Astrocyte (in vitro differentiated cells and primary cell): ENCODE measurements around the gene MLIP. TPM values are rescaled to one million over a fixed set of nuclear protein-coding genes. Genes with fewer than 3 reads are reported as not detected.
A peak's percentile ranks its signal among the peaks of the same experiment; 100 is the strongest.

Experiments used
- DNase-seq: peaks from one replicate; pipeline ENCODE4 v3.0.0-alpha.2; 2010; ENCODE audit warnings: low read depth
- FAIRE-seq: peaks from 2 replicates; lab custom pipeline; 2011; peaks lifted over from hg19 to GRCh38; lab: Jason Lieb, UNC
- H2AFZ ChIP-seq: 2 replicates; pipeline ENCODE4 v1.6.0; 2012; ENCODE audit warnings: low read depth, low read length, inconsistent platforms
- H3K27ac ChIP-seq: 2 replicates; pipeline ENCODE4 v1.5.1; 2011; ENCODE audit warnings: low read depth, low read length, inconsistent platforms
- H3K27me3 ChIP-seq: 2 replicates; pipeline ENCODE4 v1.6.0; 2011; ENCODE audit warnings: low read length, inconsistent platforms; ENCODE audit not compliant: insufficient read depth
- H3K36me3 ChIP-seq: 2 replicates; pipeline ENCODE4 v1.5.1; 2011; ENCODE audit warnings: low read length, inconsistent platforms; ENCODE audit not compliant: insufficient read depth
- H3K4me1 ChIP-seq: 2 replicates; pipeline ENCODE4 v1.5.1; 2011; ENCODE audit warnings: low read length, inconsistent platforms; ENCODE audit not compliant: insufficient read depth
- H3K4me2 ChIP-seq: 2 replicates; pipeline ENCODE4 v1.6.0; 2012; ENCODE audit warnings: low read length, inconsistent platforms
- H3K4me3 ChIP-seq: 2 replicates; pipeline ENCODE4 v1.5.1; 2011; ENCODE audit warnings: low read depth, mild to moderate bottlenecking, low read length, inconsistent platforms; ENCODE audit not compliant: insufficient read depth
- H3K79me2 ChIP-seq: 2 replicates; pipeline ENCODE4 v1.6.0; 2012; ENCODE audit warnings: mild to moderate bottlenecking, low read length, inconsistent platforms; ENCODE audit not compliant: insufficient read depth
- H3K9ac ChIP-seq: 2 replicates; pipeline ENCODE4 v1.6.0; 2012; ENCODE audit warnings: mild to moderate bottlenecking, low read length, inconsistent platforms
- H3K9me3 ChIP-seq: 2 replicates; pipeline ENCODE4 v1.5.1; 2012; ENCODE audit warnings: low read depth, mild to moderate bottlenecking, low read length, inconsistent platforms; ENCODE audit not compliant: insufficient read depth
- H4K20me1 ChIP-seq: 2 replicates; pipeline ENCODE4 v1.6.0; 2012; ENCODE audit warnings: low read length, inconsistent platforms; ENCODE audit not compliant: insufficient read depth
- H3K27ac Mint-ChIP-seq: one replicate; pipeline ENCODE4 v1.8.0; 2021; ENCODE audit warnings: mild to moderate bottlenecking, mixed read lengths; ENCODE audit not compliant: unreplicated experiment
- H3K27me3 Mint-ChIP-seq: one replicate; pipeline ENCODE4 v1.8.0; 2021; ENCODE audit warnings: low read depth, mixed read lengths; ENCODE audit not compliant: unreplicated experiment
- H3K36me3 Mint-ChIP-seq: one replicate; pipeline ENCODE4 v1.8.0; 2021; ENCODE audit warnings: low read depth, mixed read lengths; ENCODE audit not compliant: unreplicated experiment
- H3K4me1 Mint-ChIP-seq: one replicate; pipeline ENCODE4 v1.8.0; 2021; ENCODE audit warnings: low read depth, mixed read lengths; ENCODE audit not compliant: unreplicated experiment
- H3K4me3 Mint-ChIP-seq: one replicate; pipeline ENCODE4 v1.8.0; 2021; ENCODE audit warnings: mild to moderate bottlenecking, moderate library complexity, mixed read lengths; ENCODE audit not compliant: unreplicated experiment
- H3K9me3 Mint-ChIP-seq: one replicate; pipeline ENCODE4 v1.8.0; 2021; ENCODE audit warnings: mild to moderate bottlenecking, mixed read lengths; ENCODE audit not compliant: unreplicated experiment
- EZH2 ChIP-seq: IDR thresholded peaks from 2 replicates; pipeline ENCODE4 v1.6.1; 2012; ENCODE audit warnings: mild to moderate bottlenecking, low read length, inconsistent platforms; ENCODE audit not compliant: insufficient read depth
- total RNA-seq: library from RNA; stranded (reverse); gene quantifications from 2 replicates; pipeline ENCODE4 v1.2.1, GENCODE V29; 2021
- TF ChIP-seq, protein P1 (sequence below): IDR thresholded peaks from 2 replicates; pipeline ENCODE4 v1.5.1; 2011; ENCODE audit warnings: low read depth, mild to moderate bottlenecking, inconsistent platforms, low read length, moderate library complexity; ENCODE audit not compliant: insufficient read depth

The MLIP gene
- total RNA-seq, 1 donor from 2014 or later: not detected

- Histone ChIP-seq H3K36me3 (no peaks in the 10 kb centered on the region), H3K4me1 (no peaks in the 10 kb centered on the region), H4K20me1 (no peaks in the 10 kb centered on the region), H3K4me3 (no peak overlapping the region), H3K9ac (no peak overlapping the region), H3K27ac (no peak overlapping the region), H3K79me2 (no peaks in the 10 kb centered on the region), H3K9me3 (no peaks in the 10 kb centered on the region), H2AFZ (no peak overlapping the region), H3K4me2 (no peak overlapping the region), H3K27me3 (no peaks in the 10 kb centered on the region)
- no peaks in the 10 kb centered on the region for H3K9me3 Mint-ChIP-seq
- FAIRE-seq (no peak), DNase-seq (no peak)
- H3K4me1 Mint-ChIP-seq: peaks cover 5% of the 10 kb centered on the region
- no peaks in the 10 kb centered on the region for H3K27me3 Mint-ChIP-seq
- H3K4me3 Mint-ChIP-seq: no peak overlapping the region
- no peak for TF ChIP-seq EZH2
- TF ChIP-seq, protein P1, sequence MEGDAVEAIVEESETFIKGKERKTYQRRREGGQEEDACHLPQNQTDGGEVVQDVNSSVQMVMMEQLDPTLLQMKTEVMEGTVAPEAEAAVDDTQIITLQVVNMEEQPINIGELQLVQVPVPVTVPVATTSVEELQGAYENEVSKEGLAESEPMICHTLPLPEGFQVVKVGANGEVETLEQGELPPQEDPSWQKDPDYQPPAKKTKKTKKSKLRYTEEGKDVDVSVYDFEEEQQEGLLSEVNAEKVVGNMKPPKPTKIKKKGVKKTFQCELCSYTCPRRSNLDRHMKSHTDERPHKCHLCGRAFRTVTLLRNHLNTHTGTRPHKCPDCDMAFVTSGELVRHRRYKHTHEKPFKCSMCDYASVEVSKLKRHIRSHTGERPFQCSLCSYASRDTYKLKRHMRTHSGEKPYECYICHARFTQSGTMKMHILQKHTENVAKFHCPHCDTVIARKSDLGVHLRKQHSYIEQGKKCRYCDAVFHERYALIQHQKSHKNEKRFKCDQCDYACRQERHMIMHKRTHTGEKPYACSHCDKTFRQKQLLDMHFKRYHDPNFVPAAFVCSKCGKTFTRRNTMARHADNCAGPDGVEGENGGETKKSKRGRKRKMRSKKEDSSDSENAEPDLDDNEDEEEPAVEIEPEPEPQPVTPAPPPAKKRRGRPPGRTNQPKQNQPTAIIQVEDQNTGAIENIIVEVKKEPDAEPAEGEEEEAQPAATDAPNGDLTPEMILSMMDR: no peak
- H3K36me3 Mint-ChIP-seq: no peaks in the 10 kb centered on the region
- H3K27ac Mint-ChIP-seq: no peak overlapping the region
Measured at GRCh38 chr6:54264581-54265272, 153.5 kb downstream of the MLIP start.

GRCh38 chr6:54266400-54266923 lies 155.2 kb downstream of the MLIP start:
- no peaks in the 10 kb centered on the region for H3K36me3 Mint-ChIP-seq
- H3K9ac ChIP-seq: no peak overlapping the region
- no peak overlapping the region for H2AFZ ChIP-seq
- no peak overlapping the region for H3K4me3 Mint-ChIP-seq
- H3K4me3 ChIP-seq: no peak overlapping the region
- H3K36me3 ChIP-seq: no peaks in the 10 kb centered on the region
- H3K79me2 ChIP-seq: no peaks in the 10 kb centered on the region
- DNase-seq (no peak), FAIRE-seq (no peak)
- no peaks in the 10 kb centered on the region for H3K27me3 ChIP-seq
- H3K27me3 Mint-ChIP-seq: no peaks in the 10 kb centered on the region
- no peak overlapping the region for H3K27ac ChIP-seq
- no peak overlapping the region for H3K4me2 ChIP-seq
- no peaks in the 10 kb centered on the region for H3K4me1 ChIP-seq
- TF ChIP-seq, protein P1: no peak
- no peak for TF ChIP-seq EZH2
- H3K4me1 Mint-ChIP-seq: peaks cover 5% of the 10 kb centered on the region
- no peaks in the 10 kb centered on the region for H3K9me3 Mint-ChIP-seq
- no peaks in the 10 kb centered on the region for H4K20me1 ChIP-seq
- H3K9me3 ChIP-seq: no peaks in the 10 kb centered on the region
- no peak overlapping the region for H3K27ac Mint-ChIP-seq

GRCh38 chr6:54267798-54268197 lies 156.6 kb downstream of the MLIP start:
- Mint-ChIP-seq H3K36me3 (no peaks in the 10 kb centered on the region), H3K27ac (no peak overlapping the region), H3K4me1 (peaks cover 5% of the 10 kb centered on the region), H3K27me3 (no peaks in the 10 kb centered on the region), H3K4me3 (no peak overlapping the region), H3K9me3 (no peaks in the 10 kb centered on the region)
- no peaks in the 10 kb centered on the region for H3K36me3 ChIP-seq
- FAIRE-seq (no peak), DNase-seq (peak; percentile 27)
- H3K4me2 ChIP-seq: no peak overlapping the region
- TF ChIP-seq EZH2: no peak
- TF ChIP-seq, protein P1: peak; percentile 60
- no peak overlapping the region for H3K9ac ChIP-seq
- no peak overlapping the region for H3K4me3 ChIP-seq
- H2AFZ ChIP-seq: no peak overlapping the region
- no peak overlapping the region for H3K27ac ChIP-seq
- no peaks in the 10 kb centered on the region for H3K4me1 ChIP-seq
- no peaks in the 10 kb centered on the region for H4K20me1 ChIP-seq
- H3K27me3 ChIP-seq: no peaks in the 10 kb centered on the region
- no peaks in the 10 kb centered on the region for H3K79me2 ChIP-seq
- H3K9me3 ChIP-seq: no peaks in the 10 kb centered on the region
